Activated CD8-positive, alpha-beta T cell treated with anti-CD3 and anti-CD28 coated beads for 36 hours (primary cell): Measurements from ENCODE around the gene ZDHHC5. TPM values are rescaled to one million over a fixed set of nuclear protein-coding genes. Genes with fewer than 3 reads are reported as not detected.

Source experiments
- ATAC-seq: fragments of 200-7000 bp; cut with Tn5 transposase; one replicate; pipeline ENCODE4 v1.10.0; 2021; ENCODE audit warnings: mild to moderate bottlenecking, moderate library complexity
- CTCF ChIA-PET: fragments of 350-600 bp; sonication (Branson Sonifier 250); formaldehyde crosslinking; loops from one replicate; lab custom pipeline; 2021; ENCODE audit warnings: antibody characterized with exemption; lab: Charles Lee
- POLR2A ChIA-PET: fragments of 350-600 bp; sonication (Branson Sonifier 250); formaldehyde crosslinking; loops from one replicate; lab custom pipeline; 2021; ENCODE audit warnings: antibody characterized with exemption; lab: Charles Lee
- DNase-seq: peaks from one replicate; pipeline ENCODE4 v3.0.0-alpha.2; 2020
- H3K27ac Mint-ChIP-seq: one replicate; pipeline ENCODE4 v1.8.0; 2021; ENCODE audit warnings: mild to moderate bottlenecking, mixed read lengths
- H3K27me3 Mint-ChIP-seq: one replicate; pipeline ENCODE4 v1.8.0; 2021; ENCODE audit warnings: mixed read lengths
- H3K36me3 Mint-ChIP-seq: one replicate; pipeline ENCODE4 v1.8.0; 2021; ENCODE audit warnings: low read depth, mixed read lengths
- H3K4me1 Mint-ChIP-seq: one replicate; pipeline ENCODE4 v1.8.0; 2021; ENCODE audit warnings: low read depth, mixed read lengths
- H3K4me3 Mint-ChIP-seq: one replicate; pipeline ENCODE4 v1.8.0; 2021; ENCODE audit warnings: mild to moderate bottlenecking, moderate library complexity, mixed read lengths
- H3K9me3 Mint-ChIP-seq: one replicate; pipeline ENCODE4 v1.8.0; 2021; ENCODE audit warnings: mixed read lengths
- CTCF ChIP-seq: fragments of 200-600 bp; IDR thresholded peaks from one replicate; pipeline ENCODE4 v1.8.0; 2022; ENCODE audit warnings: antibody characterized with exemption, mild to moderate bottlenecking
- intact Hi-C: fragments of 100-400 bp; cut with micrococcal nuclease; formaldehyde crosslinking; loops from one replicate; pipeline ENCODE4 v1.10.0; 2022
- total RNA-seq, 2 experiments: library from RNA; stranded (reverse); gene quantifications; one replicate each; pipeline ENCODE4 v1.2.3, GENCODE V29; 2021

ZDHHC5 gene
- total RNA-seq = 10 to 100 TPM; 53.7 to 54.8 TPM

GRCh38 chr11:57667736-57668433 lies at the start of gene ZDHHC5:
Gene ZDHHC5, plus strand, starts transcription at chr11:57668114. Its CDS starts 4,977 bp downstream, at chr11:57673091.
- H3K4me3 Mint-ChIP-seq = peak within 1 kb of the TSS; percentile 95
- peak within 1 kb of the TSS; percentile 99 for H3K27ac Mint-ChIP-seq
- no peaks in the 10 kb centered on the region for H3K9me3 Mint-ChIP-seq
- peak; percentile 26 for TF ChIP-seq CTCF
- no peaks in the 10 kb centered on the region for H3K27me3 Mint-ChIP-seq
- intact Hi-C loops = loop anchor here (1.0 to 10.0 kb wide), 4 partner anchors 11 to 907 kb away; partner anchors contain the start of genes CLP1, LPXN, MED19 and SELENOH
- CTCF ChIA-PET = interaction anchor here (1.1 to 1.5 kb wide), 2 partner anchors 132 to 138 kb away, joined by 3 read pairs; no protein-coding TSS in a partner anchor
- H3K36me3 Mint-ChIP-seq = peaks cover 18% of the 10 kb centered on the region
- DNase-seq (peak; percentile 99), ATAC-seq (peak; percentile 86)
- POLR2A ChIA-PET = interaction anchor here (0.5 to 3.6 kb wide), 9 partner anchors 10 to 906 kb away, joined by 3 to 28 read pairs (median 3); partner anchors contain the start of genes CLP1, SELENOH and UBE2L6
- peaks cover 36% of the 10 kb centered on the region for H3K4me1 Mint-ChIP-seq

GRCh38 chr11:57618438-57618837 lies 49.5 kb upstream of the ZDHHC5 start:
- Mint-ChIP-seq H3K4me3 (no peak overlapping the region), H3K36me3 (no peaks in the 10 kb centered on the region), H3K27ac (no peak overlapping the region), H3K27me3 (no peaks in the 10 kb centered on the region), H3K9me3 (peaks cover 10% of the 10 kb centered on the region), H3K4me1 (no peaks in the 10 kb centered on the region)
- intact Hi-C loops = no loop called here
- DNase-seq = no peak
- no peak for TF ChIP-seq CTCF
- CTCF ChIA-PET = interaction anchor here (1.0 to 7.9 kb wide), 4 partner anchors 21 to 125 kb away, joined by 3 to 30 read pairs (median 4); no protein-coding TSS in a partner anchor
- ATAC-seq = no peak
- POLR2A ChIA-PET = interaction anchor here (0.7 kb wide), 1 partner anchor 14 kb away, joined by 3 read pairs; no protein-coding TSS in a partner anchor

GRCh38 chr11:57619331-57619730 lies 48.6 kb upstream of the ZDHHC5 start:
- peaks cover 10% of the 10 kb centered on the region for H3K9me3 Mint-ChIP-seq
- no peaks in the 10 kb centered on the region for H3K36me3 Mint-ChIP-seq
- intact Hi-C loops = no loop called here
- no peaks in the 10 kb centered on the region for H3K4me1 Mint-ChIP-seq
- H3K27me3 Mint-ChIP-seq = no peaks in the 10 kb centered on the region
- no peak overlapping the region for H3K27ac Mint-ChIP-seq
- no peak overlapping the region for H3K4me3 Mint-ChIP-seq
- POLR2A ChIA-PET = no interaction called here
- CTCF ChIA-PET = interaction anchor here (0.7 to 7.9 kb wide), 3 partner anchors 25 to 162 kb away, joined by 3 to 30 read pairs (median 5); no protein-coding TSS in a partner anchor
- TF ChIP-seq CTCF = no peak
- DNase-seq (no peak), ATAC-seq (no peak)

GRCh38 chr11:57620467-57620866 lies 47.4 kb upstream of the ZDHHC5 start:
- ChIA-PET CTCF (interaction anchor here (0.8 to 7.9 kb wide), 4 partner anchors 9 to 127 kb away, joined by 3 to 30 read pairs (median 12); no protein-coding TSS in a partner anchor), POLR2A (no interaction called here)
- ATAC-seq (no peak), DNase-seq (no peak)
- Mint-ChIP-seq H3K27ac (no peak overlapping the region), H3K4me1 (no peaks in the 10 kb centered on the region), H3K36me3 (no peaks in the 10 kb centered on the region), H3K27me3 (no peaks in the 10 kb centered on the region), H3K9me3 (peaks cover 10% of the 10 kb centered on the region), H3K4me3 (no peak overlapping the region)
- no peak for TF ChIP-seq CTCF
- intact Hi-C loops = no loop called here

- H3K4me3 Mint-ChIP-seq = no peak overlapping the region
- H3K4me1 Mint-ChIP-seq = no peaks in the 10 kb centered on the region
- ChIA-PET CTCF (interaction anchor here (1.2 to 7.9 kb wide), 5 partner anchors 15 to 54 kb away, joined by 3 to 30 read pairs (median 6); partner anchors contain the start of gene UBE2L6), POLR2A (no interaction called here)
- no peaks in the 10 kb centered on the region for H3K36me3 Mint-ChIP-seq
- TF ChIP-seq CTCF = no peak
- DNase-seq (no peak), ATAC-seq (no peak)
- H3K27me3 Mint-ChIP-seq = no peaks in the 10 kb centered on the region
- peaks cover 10% of the 10 kb centered on the region for H3K9me3 Mint-ChIP-seq
- H3K27ac Mint-ChIP-seq = no peak overlapping the region
- intact Hi-C loops = no loop called here
These were observed 45.7 kb upstream of the ZDHHC5 start for GRCh38 chr11:57622263-57622662.
